Astrocyte of the hippocampus (primary cell): Measurements from ENCODE around the gene CHCHD3.
A peak's percentile ranks its signal among the peaks of the same experiment; 100 is the strongest.

Experiments
- DNase-seq: peaks from one replicate; pipeline ENCODE4 v3.0.0; 2011; ENCODE audit warnings: low read depth, low spot score

Gene CHCHD3

GRCh38 chr7:133081599-133082389 lies at the start of gene CHCHD3:
Gene CHCHD3, minus strand, starts transcription at chr7:133082090. Its CDS starts 153 bp downstream, at chr7:133081937.
- peak; percentile 99 for DNase-seq

GRCh38 chr7:133130166-133130565 lies 48.3 kb upstream of the CHCHD3 start:
- no peak for DNase-seq

GRCh38 chr7:133126422-133126821 lies 44.5 kb upstream of the CHCHD3 start:
- no peak for DNase-seq

- DNase-seq = no peak
These were observed 43.1 kb upstream of the CHCHD3 start for GRCh38 chr7:133124974-133125373.

- no peak for DNase-seq
These were observed 39.4 kb upstream of the CHCHD3 start for GRCh38 chr7:133121175-133121844.

- DNase-seq = no peak
These were observed 37.2 kb upstream of the CHCHD3 start for GRCh38 chr7:133119067-133119466.

- DNase-seq = no peak
These were observed 36.4 kb upstream of the CHCHD3 start for GRCh38 chr7:133118261-133118660.

GRCh38 chr7:133117452-133117851 lies 35.6 kb upstream of the CHCHD3 start:
- DNase-seq = no peak

GRCh38 chr7:133115596-133115995 lies 33.7 kb upstream of the CHCHD3 start:
- DNase-seq = no peak

GRCh38 chr7:133114519-133114918 lies 32.6 kb upstream of the CHCHD3 start:
- no peak for DNase-seq

GRCh38 chr7:133112976-133113375 lies 31.1 kb upstream of the CHCHD3 start:
- no peak for DNase-seq

GRCh38 chr7:133112335-133112734 lies 30.4 kb upstream of the CHCHD3 start:
- DNase-seq = no peak

GRCh38 chr7:133110312-133110711 lies 28.4 kb upstream of the CHCHD3 start:
- DNase-seq = no peak

GRCh38 chr7:133109816-133110215 lies 27.9 kb upstream of the CHCHD3 start:
- DNase-seq = no peak

GRCh38 chr7:133108023-133108422 lies 26.1 kb upstream of the CHCHD3 start:
- no peak for DNase-seq

GRCh38 chr7:133102276-133103060 lies 20.6 kb upstream of the CHCHD3 start:
- no peak for DNase-seq

GRCh38 chr7:133099633-133100286 lies 17.9 kb upstream of the CHCHD3 start:
- no peak for DNase-seq

GRCh38 chr7:133095119-133095671 lies 13.3 kb upstream of the CHCHD3 start:
- DNase-seq = no peak

GRCh38 chr7:133091943-133092464 lies 10.1 kb upstream of the CHCHD3 start:
- DNase-seq = no peak

GRCh38 chr7:133082390-133082766 lies 488 bp upstream of the CHCHD3 start:
- DNase-seq = no peak

GRCh38 chr7:133081119-133081598 lies 731 bp downstream of the CHCHD3 start:
- peak; percentile 22 for DNase-seq
